Measurements from ENCODE around the gene SLC22A23.

The SLC22A23 gene

GRCh38 chr6:3328796-3329195, 128.1 kb downstream of the SLC22A23 start:
- peak overlapping the region in 1 of 2 donors; percentile 50 for H3K27ac Mint-ChIP-seq
- DNase-seq (no peak), ATAC-seq (no peak)
- peaks cover 14% of the 10 kb centered on the region for H3K27me3 Mint-ChIP-seq
- no peak overlapping the region for H3K4me3 Mint-ChIP-seq
- peaks cover 16% of the 10 kb centered on the region for H3K4me1 Mint-ChIP-seq
- no peaks in the 10 kb centered on the region for H3K9me3 Mint-ChIP-seq

DNA sequence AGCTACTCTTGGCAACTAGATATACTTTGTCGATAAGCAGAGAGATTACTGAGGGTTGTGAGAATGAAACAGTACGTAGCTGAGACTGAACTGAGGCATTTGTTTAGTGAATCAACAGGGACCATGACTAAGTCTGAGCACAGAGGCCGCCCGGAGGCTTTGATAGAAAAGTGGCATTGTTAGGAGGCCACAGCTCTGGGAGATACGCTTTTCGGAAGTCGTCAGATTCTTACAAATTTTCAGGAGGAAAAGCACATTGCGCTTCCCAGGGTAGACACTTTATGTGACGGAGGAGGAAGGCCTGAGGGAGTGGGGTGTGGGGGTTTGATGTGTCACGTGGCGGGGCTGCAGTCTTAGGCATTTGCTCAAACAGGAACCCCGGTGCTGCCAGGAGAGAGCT, 128.7 kb downstream of the SLC22A23 start:
- DNase-seq = no peak
- no peak overlapping the region for H3K27ac Mint-ChIP-seq

GRCh38 chr6:3327403-3327802, 129.4 kb downstream of the SLC22A23 start:
- ATAC-seq = no peak
- no peaks in the 10 kb centered on the region for H3K9me3 Mint-ChIP-seq
- H3K4me3 Mint-ChIP-seq = no peak overlapping the region
- no peak overlapping the region for H3K27ac Mint-ChIP-seq
- H3K27me3 Mint-ChIP-seq = peaks cover 6% of the 10 kb centered on the region
- DNase-seq = no peak
- H3K4me1 Mint-ChIP-seq = peaks cover 19% of the 10 kb centered on the region

More for the DNA sequence above, 128.7 kb downstream of the SLC22A23 start:
- Mint-ChIP-seq H3K4me1 (peaks cover 19% of the 10 kb centered on the region), H3K9me3 (no peaks in the 10 kb centered on the region), H3K27me3 (peaks cover 7% of the 10 kb centered on the region), H3K4me3 (no peak overlapping the region)
- ATAC-seq = no peak

GRCh38 chr6:3326981-3327380, 129.9 kb downstream of the SLC22A23 start:
- Mint-ChIP-seq H3K4me1 (peaks cover 19% of the 10 kb centered on the region), H3K27ac (no peak overlapping the region), H3K9me3 (no peaks in the 10 kb centered on the region), H3K27me3 (peaks cover 6% of the 10 kb centered on the region), H3K4me3 (no peak overlapping the region)
- DNase-seq = no peak
- ATAC-seq = no peak

DNA sequence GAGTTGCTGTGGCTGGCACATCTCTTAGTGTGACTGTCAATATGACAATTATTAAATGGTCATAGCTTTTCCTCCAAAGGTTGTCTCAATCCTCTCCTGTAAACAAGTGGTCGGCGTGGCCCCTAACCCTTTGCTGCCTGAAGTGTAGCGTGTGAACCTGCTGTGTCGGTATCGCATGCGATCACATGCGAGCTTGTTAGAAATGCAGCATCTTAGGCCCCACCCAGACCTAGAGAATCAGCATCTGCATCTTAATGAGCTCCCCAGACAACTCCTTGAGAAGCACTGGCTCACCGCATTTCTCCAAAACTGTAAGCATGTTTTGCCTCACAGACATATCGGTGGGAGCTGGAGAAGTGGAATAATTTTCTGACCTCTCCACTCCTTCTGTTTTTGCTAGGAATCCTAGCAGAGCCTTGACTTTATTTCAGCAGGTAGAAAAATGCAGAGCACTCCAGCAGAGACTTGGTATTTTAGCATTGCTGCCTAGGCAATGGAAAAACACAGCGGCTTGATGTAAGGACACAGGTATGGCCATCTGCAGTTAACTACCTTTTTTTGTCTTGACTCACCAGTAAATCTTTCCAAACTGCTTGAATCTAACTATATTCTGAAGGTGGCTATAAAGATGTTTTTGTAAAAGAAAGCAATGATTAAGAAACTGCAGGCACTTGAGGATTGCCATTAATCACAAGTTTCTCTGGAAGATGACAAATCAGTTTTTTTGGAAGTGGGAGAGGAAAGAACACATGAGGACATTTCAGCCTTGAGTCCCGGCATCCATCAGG, 130.5 kb downstream of the SLC22A23 start:
- Mint-ChIP-seq H3K27me3 (peaks cover 6% of the 10 kb centered on the region), H3K4me3 (no peak overlapping the region), H3K27ac (no peak overlapping the region), H3K4me1 (peaks cover 19% of the 10 kb centered on the region), H3K9me3 (no peaks in the 10 kb centered on the region)
- no peak for ATAC-seq
- DNase-seq = no peak

GRCh38 chr6:3325210-3325609, 131.6 kb downstream of the SLC22A23 start:
- no peak for ATAC-seq
- Mint-ChIP-seq H3K27ac (no peak overlapping the region), H3K4me1 (peaks cover 22% of the 10 kb centered on the region), H3K9me3 (no peaks in the 10 kb centered on the region), H3K4me3 (no peak overlapping the region), H3K27me3 (peaks cover 8% of the 10 kb centered on the region)
- no peak for DNase-seq

- peak overlapping the region in 1 of 2 donors; percentile 10 for H3K27ac Mint-ChIP-seq
- peak; percentile 99 for ATAC-seq
- H3K4me3 Mint-ChIP-seq = no peak overlapping the region
- DNase-seq = peak; percentile 43 to 78
- peaks cover 16% of the 10 kb centered on the region for H3K27me3 Mint-ChIP-seq
- H3K4me1 Mint-ChIP-seq = peaks cover 28% of the 10 kb centered on the region
- no peaks in the 10 kb centered on the region for H3K9me3 Mint-ChIP-seq
Measured at GRCh38 chr6:3324262-3324942, 132.4 kb downstream of the SLC22A23 start.

DNA sequence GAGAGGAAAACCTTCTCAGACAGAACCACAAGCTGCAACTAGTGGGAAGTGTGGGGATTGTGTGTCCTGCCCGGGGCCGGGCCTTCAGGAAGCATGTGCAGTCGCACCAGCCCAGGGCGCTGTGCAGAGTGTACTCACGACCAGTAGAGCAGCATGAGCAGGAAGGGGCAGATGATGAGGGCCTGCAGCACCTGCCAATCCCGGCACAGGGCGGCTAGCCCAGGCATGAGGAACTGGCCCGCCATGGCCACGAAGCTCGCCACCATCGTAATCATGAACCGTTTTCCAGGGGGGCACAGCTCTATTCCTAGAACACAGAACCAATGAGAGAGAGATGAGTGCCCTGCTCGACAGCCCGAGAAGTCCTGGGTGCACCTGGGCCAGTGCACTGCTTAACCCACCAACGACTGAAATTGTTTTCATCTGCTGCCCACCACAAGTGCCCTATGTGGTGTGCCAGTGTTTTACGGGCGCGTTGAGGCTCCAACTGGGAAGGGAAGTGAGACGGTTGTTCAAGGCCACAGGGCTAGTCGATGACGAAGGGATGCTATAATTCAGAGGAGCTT, 133.1 kb downstream of the SLC22A23 start:
- DNase-seq (no peak), ATAC-seq (no peak)
- Mint-ChIP-seq H3K4me3 (no peak overlapping the region), H3K27ac (no peak overlapping the region), H3K27me3 (peaks cover 16% of the 10 kb centered on the region), H3K4me1 (peaks cover 34% of the 10 kb centered on the region), H3K9me3 (no peaks in the 10 kb centered on the region)

GRCh38 chr6:3323148-3323547, 133.7 kb downstream of the SLC22A23 start:
- H3K4me3 Mint-ChIP-seq = no peak overlapping the region
- no peaks in the 10 kb centered on the region for H3K9me3 Mint-ChIP-seq
- DNase-seq (no peak), ATAC-seq (no peak)
- peaks cover 40% of the 10 kb centered on the region for H3K4me1 Mint-ChIP-seq
- no peak overlapping the region for H3K27ac Mint-ChIP-seq
- H3K27me3 Mint-ChIP-seq = peaks cover 19% of the 10 kb centered on the region

DNA sequence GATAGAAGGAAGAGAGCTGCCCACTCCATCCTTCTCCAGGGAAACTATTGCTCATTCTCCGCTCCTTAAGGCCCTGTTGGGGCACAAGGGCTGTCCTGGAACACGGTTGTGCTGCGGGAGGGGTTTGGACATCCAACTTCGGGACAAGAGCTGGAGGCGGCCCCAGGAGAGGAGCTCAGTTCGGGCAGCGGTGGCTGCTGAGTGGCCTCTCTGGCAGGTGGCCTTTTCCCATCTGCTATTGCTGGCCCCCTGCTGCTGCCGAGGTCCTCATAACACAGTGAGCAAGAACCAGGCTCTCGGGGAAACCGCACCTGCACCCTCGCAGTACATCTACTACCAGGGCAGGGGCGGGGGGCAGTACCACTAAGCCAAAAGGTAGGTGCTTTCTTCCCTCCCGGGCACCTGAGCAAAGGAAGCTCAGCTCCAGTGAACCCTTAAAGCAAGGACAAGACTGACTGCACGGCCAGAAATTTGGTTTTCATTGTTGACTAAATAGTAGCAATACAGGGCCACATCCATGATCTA, 134.4 kb downstream of the SLC22A23 start:
- peaks cover 47% of the 10 kb centered on the region for H3K4me1 Mint-ChIP-seq
- peaks cover 26% of the 10 kb centered on the region for H3K27me3 Mint-ChIP-seq
- no peak for ATAC-seq
- no peak overlapping the region for H3K4me3 Mint-ChIP-seq
- no peak overlapping the region for H3K27ac Mint-ChIP-seq
- H3K9me3 Mint-ChIP-seq = no peaks in the 10 kb centered on the region
- DNase-seq = no peak

- Mint-ChIP-seq H3K27me3 (peaks cover 32% of the 10 kb centered on the region), H3K4me1 (peaks cover 51% of the 10 kb centered on the region), H3K27ac (no peak overlapping the region), H3K4me3 (no peak overlapping the region), H3K9me3 (no peaks in the 10 kb centered on the region)
- DNase-seq = no peak
- no peak for ATAC-seq
Measured at GRCh38 chr6:3321875-3322274, 135.0 kb downstream of the SLC22A23 start.

DNA sequence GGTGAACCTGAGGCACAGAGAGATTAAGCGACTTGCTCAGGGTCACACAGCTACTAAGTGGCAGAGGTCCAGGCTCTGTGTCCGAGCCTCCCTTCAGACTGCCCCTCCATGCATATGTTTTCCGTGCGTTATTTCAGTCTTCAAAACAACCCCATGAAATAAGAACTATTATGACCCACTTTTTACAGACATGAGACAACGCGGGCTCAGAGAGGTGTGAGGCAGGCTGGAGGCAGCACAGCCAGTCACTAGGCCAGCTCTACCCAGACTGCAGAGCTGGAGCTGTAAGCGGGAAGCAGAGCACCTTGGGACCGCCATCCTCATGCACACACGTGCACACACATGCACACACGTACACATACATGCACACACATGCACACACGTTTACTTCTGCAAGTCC, 135.8 kb downstream of the SLC22A23 start:
- H3K27me3 Mint-ChIP-seq = peaks cover 40% of the 10 kb centered on the region
- no peaks in the 10 kb centered on the region for H3K9me3 Mint-ChIP-seq
- peaks cover 51% of the 10 kb centered on the region for H3K4me1 Mint-ChIP-seq
- no peak overlapping the region for H3K27ac Mint-ChIP-seq
- ATAC-seq (no peak), DNase-seq (no peak)
- H3K4me3 Mint-ChIP-seq = no peak overlapping the region

DNA sequence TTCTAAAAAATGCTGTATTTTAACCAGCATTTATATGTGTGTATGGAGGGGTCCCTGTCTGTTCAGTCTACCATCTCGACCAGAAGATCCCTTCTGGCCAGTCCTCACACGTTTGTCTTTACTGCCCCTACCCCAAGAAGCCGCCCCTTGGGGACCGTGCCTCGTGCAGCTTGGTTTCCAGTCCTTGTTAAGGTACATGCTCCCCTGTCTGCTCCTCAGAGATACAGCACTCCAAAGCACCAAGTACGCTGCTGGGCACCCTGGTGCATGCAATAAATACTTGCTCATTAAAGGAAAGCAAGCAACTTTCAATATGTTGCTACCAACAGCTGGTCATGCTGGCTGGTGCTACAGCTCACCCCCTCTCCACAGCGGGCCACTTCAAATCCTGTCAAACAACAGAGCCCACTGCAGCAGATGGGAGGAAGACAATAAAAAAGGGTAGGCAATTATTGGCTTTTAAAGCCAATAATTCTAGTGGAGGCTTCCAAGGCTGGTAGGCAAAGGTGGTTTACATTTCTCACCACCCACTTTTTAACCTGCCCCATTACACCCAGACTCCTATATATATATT, 136.5 kb downstream of the SLC22A23 start:
- ATAC-seq (no peak), DNase-seq (no peak)
- Mint-ChIP-seq H3K9me3 (no peaks in the 10 kb centered on the region), H3K4me1 (peaks cover 50% of the 10 kb centered on the region), H3K4me3 (no peak overlapping the region), H3K27me3 (peaks cover 41% of the 10 kb centered on the region), H3K27ac (no peak overlapping the region)

GRCh38 chr6:3319610-3320200, 137.1 kb downstream of the SLC22A23 start:
- Mint-ChIP-seq H3K9me3 (no peaks in the 10 kb centered on the region), H3K27me3 (peaks cover 36% of the 10 kb centered on the region), H3K27ac (no peak overlapping the region), H3K4me3 (no peak overlapping the region), H3K4me1 (peaks cover 44% of the 10 kb centered on the region)
- ATAC-seq (no peak), DNase-seq (no peak)

- ATAC-seq = peak; percentile 39
- no peaks in the 10 kb centered on the region for H3K9me3 Mint-ChIP-seq
- H3K4me3 Mint-ChIP-seq = peak overlapping the region; percentile 23 to 56
Measured at GRCh38 chr6:3318821-3319540, 137.9 kb downstream of the SLC22A23 start.

More at GRCh38 chr6:3318821-3319540, 137.9 kb downstream of the SLC22A23 start:
- DNase-seq = no peak
- Mint-ChIP-seq H3K4me1 (peaks cover 37% of the 10 kb centered on the region), H3K27me3 (peaks cover 35% of the 10 kb centered on the region), H3K27ac (peak overlapping the region; percentile 22 to 86)
